ENCODE results near the gene NRF1.
"Not testable (repeated sequence)": the region's sequence is repeated elsewhere in the genome, so short reads cannot be mapped to it uniquely, and the experiment has no call there.

The NRF1 gene

DNA sequence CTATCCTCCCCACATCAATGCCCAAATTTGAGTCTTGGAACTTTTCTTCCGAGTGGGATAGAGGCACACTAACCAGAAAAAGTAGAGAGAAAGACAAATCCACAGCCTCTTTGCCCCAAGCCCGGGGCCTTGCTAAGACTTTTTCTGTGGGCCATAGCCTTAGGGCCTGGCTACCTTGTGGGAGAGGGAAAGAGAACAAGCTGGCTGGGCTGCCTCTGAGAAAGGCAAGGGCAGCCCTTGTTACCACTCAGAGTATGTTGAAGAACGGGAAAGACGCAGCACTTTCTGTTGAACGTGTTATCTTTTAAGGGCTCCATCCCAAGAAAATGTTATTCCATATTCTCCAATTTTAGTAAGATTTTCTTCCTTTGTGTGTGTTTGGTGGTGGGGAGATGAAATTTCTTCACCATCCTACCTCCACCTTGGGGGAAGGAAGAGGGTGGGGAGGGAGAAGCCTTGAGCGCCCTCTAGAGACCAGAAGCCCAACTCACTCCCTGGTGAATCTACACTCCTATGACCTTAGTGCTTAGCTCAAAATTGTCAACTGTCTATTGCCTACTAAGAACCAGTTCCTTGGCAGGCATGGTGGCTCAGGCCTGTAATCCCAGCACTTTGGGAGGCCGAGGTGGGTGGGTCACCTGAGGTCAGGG is 3.9 kb upstream of the NRF1 start:
- peak; percentile 21 for DNase-seq

DNA sequence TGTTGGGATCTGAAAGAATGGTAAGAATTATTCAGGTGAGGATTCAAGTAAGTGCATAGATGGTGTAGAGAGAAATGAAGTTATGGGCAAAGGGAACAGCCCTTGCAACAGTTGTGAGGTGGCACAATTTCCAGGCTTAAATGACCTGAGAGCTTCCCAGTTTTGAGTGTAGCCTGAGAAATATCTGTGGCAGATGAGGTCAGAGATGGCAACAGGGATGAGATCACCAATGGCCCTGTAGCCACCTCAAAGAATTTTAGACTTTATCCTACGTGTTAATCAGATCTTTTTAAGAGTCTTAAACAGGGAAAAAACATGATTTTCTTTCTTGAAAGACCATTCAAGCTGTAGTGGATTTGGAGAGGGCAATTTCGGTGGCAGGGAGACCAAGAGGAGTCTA is 1.9 kb upstream of the NRF1 start:
- no peak for DNase-seq

DNA sequence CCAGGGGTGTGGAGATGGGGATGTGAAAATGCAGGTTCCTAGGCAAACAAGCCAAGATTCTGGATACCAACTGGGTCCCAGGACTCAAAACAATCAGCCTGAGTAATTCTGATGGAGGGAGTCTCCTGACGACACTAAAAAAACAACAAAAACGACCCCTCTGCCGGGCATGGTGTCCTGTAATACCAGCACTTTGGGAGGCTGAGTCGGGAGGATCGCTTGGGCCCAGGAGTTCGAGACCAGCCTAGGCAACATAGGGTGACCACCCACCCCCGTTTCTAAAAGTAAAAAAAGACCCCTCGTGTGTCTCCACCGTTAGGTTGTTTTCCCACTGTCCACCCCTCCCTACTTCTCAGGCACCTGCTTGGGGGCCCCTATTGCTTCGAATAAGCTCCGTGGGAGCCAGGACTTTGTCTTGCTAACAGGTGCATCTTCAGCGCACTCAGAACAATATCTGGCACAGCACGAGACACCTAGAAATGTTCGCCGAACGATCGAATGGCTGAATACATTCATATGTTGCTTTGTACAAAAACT is 743 bp upstream of the NRF1 start:
- no peak for DNase-seq

DNA sequence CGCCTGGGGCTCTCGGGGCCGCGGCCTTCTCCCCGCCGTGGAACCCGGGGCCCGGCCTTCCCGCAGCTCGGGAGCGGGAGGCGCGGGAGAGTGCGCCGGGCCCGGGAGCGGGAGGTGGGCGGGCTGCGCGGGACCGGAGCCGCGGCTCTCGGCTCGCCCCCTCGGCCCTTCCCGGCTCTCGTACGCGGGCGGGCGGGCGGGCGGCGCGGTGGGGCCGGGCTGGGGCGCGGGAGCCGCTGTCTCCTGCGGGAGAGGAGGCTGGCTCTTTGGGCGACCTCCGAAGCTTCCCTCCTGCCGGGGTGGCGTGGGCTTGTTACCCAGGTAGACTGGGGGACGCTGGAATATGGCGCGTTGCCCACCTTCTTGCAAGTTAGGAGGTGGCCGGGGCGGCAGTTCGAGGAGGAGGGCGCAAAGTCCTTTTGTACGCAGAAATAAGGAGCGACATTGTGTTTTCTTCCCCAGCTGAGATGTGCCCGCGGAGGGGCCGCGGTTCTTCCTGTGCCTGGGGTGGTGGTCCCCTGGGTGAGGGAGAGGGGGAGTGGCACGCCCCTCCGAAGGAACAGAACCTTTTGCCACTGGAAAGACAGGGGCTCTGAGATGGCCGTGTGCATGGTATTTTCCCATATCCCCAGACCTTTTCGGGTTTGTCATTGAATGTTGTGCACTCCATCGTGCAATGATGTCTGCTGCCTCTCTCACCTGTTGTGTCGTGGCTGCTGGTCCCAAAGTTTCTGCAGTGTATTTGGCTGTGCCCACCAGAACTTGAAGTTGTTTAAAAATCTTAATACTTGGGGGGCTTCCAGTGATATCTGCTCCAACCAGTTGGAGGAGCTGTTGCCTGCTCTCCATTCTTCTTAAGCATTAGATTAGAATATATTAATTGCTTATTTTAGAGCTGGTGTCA is 844 bp downstream of the NRF1 start:
- no peak for DNase-seq

DNA sequence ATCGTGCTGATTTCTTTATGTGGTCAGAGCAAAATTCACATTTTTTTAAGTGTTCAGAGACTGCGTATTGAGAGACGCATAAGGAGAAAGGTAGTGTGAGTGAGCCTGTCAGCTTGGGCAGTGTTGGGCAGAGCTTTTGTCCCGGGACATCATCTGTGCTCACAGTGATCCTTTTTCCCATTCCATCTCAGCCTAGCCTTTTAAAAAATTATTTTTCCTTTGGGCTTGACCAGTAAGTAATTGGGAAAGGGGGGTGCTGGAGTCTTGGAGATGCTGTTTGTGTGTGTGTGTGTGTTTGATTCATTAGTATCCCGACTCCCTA is 1.5 kb downstream of the NRF1 start:
- no peak for DNase-seq

DNA sequence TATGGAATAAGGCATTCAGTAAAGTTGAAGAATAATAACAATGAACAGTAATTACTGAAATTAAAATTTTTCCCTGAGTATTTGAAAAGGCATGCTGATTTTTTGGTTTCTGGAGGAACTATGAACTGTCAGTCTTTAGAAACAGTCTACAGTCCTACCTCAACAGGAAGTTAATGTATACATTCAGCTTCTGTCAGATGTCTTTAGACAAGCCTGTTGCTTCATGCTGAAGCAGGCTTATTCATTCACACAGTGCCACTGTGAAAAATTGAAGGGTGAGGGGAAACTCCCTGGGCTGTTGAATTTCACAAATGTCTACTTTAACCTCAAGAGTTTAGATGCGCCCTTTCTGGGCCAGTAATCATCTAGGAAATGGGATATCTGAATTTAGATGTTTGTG is 3.5 kb downstream of the NRF1 start:
- no peak for DNase-seq

DNA sequence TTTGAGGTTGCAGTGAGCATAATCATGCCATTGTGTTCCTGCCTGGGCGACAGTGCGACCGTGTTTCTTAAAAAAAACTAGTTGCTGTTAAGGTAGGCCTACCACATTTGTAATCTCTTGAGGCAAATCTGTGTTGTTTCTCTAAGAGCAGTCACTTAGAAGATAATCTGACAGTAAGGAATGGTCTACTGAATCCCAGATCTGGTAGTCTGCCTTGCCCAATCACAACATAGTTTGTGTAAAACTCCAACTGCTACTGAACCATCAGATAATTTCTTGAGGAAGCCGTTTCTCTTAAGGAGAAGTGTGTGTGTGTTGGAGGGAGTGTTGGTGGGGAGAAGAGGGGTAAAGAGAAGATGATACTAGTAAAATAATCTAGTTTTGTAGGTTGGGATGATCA is 5.0 kb downstream of the NRF1 start:
- no peak for DNase-seq

DNA sequence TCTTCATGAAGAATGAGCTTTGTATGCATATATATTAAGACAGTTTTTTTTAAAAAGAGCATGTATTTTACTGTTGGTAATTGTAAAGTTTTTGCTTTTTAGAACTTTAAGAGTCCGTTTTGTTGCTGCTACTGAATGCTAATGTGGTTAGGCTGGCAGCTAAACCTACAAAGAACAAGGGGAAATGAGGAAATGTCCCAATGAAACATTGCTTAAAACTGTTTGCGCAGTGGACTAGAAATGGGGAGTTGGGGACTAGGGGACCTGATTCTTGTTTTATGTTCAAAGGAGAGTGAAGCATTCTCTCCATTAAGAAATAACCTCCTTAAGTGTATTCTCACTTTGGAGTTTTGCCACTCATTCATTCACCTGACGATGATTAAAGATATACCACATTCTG is 5.7 kb downstream of the NRF1 start:
- DNase-seq, result no peak

DNA sequence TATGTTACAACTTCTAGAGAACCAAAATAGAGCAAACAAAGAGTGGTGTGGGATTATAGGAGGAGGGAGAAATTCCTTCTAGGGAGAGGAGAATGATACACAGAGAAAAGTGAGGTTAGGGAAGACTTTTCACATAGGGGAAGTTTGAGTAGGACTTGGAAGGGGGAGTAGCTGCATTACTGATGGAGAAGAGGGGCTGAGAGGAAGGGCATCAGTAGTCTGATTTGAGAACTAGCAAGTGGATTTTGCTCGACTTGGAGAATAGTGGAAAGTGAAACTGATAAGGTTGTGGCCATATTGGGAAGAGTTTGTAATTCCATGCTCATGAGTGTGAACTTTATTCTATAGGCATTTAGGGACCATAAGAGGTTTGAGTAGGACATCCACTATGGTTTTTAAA is 6.1 kb downstream of the NRF1 start:
- DNase-seq, result no peak

DNA sequence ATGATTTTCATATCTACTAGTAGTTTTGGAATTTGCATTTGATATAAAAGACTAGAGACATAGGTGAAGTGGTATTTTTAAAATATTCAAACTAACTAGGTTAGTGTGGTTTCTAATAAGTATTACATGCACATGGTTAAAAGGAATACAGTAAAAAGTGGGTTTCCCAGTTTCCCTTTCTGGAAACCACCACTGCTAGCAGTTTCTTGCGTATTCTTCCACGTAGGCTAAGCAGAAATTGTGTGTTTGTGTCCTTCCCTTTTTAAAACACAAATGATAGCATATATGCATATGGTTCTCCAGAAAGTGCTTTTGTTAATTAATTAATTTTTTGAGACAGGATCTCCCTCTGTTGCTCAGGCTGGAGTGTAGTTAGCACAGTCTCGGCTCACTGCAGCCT is 15.4 kb downstream of the NRF1 start:
- DNase-seq, result no peak

DNA sequence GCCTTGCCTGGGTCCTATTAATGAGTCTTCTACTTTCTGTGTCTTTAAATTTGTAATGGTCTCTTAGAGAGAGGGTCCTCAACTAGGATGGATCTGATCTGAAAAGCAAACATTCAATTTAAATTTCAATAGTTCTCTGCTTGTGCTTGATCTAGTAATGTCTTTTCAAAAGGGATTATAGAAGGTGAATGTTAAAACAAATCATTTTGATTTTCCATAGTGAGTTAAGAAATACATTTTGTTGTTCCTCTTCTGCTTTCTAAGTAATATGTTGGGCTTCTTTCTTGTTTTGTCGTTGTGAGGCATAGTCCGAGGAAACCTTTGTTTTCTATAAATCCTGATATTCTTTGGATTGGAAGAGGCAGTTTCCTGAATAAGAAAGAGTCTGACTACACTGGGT is 18.8 kb downstream of the NRF1 start:
- DNase-seq, result no peak

DNA sequence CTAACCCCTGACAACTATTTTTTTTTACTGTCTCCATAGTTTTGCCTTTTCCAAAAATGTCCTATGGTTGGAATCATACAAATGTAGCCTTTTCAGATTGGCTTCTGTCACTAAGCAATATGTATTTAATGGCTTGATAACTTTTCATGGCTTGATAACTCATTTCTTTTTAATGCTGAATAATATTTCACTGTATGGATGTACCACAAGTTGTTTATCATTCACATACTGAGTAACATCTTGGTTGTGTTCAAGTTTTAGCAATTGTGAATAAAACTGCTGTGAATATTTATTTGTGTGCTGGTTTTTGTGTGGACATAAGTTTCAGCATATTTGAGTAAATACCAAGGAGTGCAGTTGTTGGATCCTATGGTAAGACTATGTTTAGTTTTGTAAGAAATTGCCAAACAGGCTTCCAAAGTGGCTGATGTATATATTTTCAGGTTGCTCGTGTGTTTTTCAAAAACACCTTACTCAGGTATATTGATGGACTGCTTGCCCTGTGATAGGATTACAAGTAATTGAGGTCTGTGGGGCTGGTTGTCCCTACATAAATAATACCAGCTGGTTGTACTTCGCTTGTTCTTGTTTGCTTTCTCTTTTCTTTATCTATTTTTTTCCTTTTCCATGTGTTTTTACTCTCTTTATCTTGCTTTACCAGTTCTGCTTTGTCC is 23.0 kb downstream of the NRF1 start:
- DNase-seq, result no peak

DNA sequence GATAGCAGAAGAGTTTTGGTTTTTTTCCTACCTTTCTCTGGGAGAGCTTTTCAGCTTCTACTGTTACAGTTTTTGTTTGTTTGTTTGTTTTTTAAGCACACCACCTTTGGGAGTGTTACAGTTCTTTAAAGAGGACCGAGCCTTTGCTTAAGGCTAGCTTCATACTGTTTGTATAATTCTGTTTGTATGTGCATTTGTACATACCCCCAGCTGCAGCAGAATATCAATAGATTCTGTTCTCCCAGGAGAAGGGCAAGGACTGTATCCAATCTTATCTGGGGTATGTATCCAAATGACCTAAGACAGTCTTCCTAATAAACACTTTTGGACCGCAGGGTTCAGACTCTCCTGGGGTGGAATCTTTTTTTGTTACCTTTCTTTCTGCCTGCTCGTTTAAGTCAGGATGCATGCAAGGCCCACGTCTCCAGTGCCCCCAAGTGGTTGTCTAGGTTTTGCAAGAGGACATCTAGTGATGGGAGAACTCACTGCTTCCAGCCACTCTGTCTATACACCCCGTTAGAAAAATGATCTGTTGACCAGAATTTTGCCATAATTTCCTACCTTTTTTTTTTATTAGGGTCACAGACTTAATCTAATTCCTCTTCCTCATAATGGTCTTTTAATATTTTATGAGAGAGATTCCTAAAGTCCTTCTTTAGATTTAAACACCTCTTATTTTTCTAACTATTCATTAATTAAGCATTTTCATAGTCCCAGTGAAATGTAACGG is 23.9 kb downstream of the NRF1 start:
- DNase-seq, result peak; percentile 59

DNA sequence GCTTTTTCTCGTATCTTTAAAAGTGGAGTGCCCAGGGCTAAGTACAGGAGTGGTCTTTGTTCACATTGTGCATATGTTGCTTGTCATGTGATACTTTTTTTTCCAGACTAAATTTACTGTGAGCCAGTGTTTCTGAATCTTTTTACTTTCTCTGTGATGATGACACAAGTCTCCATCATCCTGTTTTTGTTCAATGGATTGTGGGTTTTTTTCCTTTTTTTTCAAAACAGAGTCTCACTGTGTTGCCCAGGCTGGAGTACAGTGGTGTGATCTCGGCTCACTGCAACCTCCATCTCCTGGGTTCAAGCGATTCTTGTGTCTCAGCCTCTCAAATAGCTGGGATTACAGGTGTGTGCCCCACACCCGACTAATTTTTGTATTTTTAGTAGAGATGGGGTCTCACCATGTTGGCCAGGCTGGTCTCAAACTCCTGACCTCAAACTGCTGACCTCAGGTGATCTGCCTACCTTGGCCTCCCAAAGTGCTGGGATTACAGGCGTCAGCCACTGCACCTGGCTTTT is 24.6 kb downstream of the NRF1 start:
- not testable (repeated sequence) for DNase-seq

DNA sequence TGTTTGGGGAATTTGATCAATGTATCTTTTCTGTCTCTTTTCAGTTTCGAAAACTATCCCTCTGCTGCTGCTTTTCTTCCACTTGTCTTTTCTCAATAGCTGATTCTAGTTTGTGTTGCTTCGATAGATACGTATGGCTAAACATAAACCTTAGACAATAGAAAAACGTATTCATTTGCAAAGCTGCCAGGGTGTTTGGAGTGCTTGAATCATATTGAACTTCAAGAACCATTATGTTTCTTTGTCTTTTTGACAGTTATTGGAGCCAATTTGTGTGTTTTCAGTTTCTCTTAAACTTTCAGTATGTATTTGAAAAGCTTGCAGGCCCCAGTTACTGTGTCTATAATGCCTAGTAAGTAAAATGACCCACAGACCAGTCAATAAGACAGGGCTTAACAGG is 25.1 kb downstream of the NRF1 start:
- no peak for DNase-seq

DNA sequence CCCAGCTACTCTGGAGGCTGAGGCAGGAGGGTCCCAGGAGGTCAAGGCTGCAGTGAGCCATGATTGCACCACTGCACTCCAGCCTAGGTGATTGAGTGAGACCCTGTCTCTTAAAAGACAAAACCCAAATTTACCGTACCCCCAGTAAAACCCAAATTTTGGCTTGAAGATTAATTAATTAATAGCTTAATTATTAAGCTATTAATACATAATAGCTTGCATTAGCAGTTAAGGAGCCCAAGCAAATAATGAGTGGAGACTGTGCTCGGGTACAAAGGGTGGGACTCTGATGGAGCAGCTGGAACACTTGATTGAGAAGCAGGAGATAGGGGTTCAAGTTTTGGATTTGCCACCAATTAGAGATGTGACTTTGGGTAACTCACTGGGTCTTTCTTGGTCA is 28.9 kb downstream of the NRF1 start:
- DNase-seq, result no peak

DNA sequence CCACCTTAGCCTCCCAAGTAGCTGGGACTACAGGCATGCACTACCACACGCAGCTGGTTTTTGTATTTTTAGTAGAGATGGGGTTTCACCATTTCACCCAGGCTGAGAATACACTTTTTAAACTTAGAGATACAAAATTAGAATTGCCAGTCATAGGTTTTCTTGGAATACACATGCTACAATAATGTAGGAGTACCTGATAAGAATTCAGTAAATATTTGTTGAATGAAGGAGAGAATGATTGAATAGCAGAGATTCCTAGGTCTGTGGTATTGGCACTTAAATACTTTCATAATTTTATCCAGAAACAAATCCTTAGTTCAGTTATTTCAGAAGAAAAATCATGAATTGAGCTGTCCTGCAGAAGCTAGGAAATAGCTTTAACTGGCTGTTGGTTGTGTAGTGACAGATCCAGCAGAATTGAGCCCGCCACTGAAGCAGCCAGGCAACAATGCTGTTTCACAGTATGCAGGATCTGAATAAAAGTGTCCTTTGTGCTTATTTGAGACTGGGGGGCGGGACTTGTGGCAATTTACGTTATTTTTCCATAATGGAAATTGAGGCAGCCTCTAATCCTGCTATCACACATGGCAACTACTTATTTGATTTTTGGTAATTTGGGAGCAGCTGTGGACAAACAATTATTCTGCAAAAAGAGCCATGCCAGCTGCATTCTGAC is 31.5 kb downstream of the NRF1 start:
- no peak for DNase-seq

DNA sequence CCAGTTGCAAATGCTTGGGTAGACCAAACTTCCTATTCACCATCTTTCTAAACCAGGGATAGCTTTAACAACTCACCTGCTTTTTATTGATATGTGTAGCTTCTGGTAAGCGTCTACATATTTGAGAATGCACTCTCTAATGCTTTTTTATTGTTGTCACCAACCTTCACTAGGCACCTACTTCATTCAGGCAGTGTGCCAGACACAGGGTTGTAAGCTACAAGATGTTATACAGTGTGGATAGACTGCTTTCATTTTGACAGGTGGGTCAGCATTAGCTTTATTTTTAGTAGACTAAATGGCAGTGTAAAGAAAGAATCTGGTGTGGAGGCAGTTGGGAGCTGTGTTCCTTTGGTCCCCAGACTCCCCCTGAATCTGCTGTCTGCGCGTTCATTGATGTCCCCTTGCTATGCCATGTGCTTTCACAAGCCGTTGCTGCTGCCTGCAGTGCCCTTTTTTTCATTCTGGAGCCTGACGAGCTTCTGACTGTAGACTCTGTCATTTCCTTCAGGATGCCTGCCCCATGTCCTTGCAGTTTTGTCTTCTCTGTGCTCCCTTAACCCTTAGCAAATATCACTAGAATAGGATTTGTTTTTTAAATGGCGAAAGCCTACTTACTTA is 32.1 kb downstream of the NRF1 start:
- no peak for DNase-seq

DNA sequence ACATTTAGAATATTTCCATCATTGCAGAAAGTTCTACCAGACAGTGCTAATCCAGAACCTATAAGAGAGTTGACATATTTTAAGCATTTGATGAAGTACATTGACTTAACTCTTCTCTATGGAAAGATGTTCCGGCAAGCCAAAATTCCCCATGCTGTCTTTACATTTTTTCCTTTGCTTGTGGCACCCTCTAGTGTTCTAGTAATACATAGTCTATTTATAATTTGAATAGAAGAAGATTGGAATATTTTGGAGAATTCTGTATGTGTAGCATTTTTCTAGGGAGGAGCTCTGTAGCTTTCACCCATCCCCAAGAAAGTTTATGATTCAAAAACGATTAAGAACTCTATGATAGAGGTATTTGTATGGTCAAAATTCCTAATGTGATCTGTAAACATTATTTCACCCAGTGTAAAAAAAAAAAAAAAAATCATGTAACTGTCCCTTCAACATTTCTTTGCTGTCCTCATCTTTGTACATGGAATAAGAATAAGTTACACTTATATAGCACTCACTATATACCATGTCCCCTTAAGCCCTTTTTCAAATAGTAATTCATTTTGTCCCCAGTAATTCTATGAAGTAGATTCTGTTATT is 33.2 kb downstream of the NRF1 start:
- DNase-seq, result no peak

DNA sequence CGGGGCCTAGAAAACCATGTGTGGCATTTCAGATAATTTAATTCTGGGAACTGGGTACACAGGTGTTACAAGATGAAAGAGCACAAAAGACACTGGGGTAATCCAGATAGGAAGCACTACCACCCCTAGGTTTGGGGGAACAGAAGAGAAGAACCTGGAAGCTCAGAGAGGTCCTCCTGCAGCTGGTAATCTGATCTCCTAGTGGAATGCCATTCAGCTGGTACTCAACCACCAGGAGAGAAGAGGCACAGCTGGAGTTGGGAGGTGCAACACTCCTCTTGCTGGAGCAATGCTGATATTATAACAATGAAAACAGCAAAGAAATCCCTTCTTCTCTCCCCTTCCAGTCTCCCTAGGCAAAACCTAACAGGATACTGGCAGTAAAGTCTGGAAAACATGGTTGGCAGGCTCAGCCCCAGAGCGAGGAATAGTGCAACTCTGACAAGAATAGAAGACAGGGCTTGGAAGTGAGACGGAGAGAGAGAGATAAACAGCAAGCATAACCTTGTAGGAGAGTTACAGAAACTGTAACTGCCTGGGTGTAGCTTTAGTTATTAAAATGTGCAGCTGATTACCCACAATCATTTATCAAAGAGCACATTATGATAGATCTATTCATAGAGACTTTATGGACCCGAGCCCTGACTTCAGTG is 35.0 kb downstream of the NRF1 start:
- no peak for DNase-seq

DNA sequence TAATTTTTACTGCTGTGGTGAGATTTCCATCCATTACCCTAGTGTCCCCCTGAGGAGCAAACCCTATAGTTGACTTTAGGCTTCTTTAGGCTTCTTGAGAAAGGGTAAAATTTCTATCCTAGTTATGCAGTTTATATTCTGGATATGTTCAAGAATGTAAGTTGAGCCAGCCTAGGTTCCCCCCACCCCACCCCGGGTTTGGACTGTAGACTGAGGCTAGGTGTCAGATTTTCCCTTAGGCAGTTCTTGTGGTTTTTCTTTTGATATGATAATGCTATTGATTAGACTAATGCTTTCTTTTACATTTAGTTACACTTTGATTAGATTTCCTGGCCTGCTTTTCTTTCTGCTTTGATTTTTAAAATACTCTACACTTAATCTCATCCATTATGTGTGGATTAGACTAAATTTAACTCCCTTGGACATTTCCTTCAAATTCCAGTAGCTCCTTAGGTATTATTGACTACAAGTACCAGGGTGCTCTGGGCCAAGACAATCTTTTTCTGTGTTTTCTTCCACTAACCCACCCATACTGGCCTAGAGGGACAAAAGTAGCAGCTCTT is 37.7 kb downstream of the NRF1 start:
- no peak for DNase-seq

Data from NCI-H2107 (cell line).